OCI-LY7 (cell line): ENCODE measurements around the gene FIBIN.

ENCODE experiments used
- CTCF ChIP-seq: fragments of 200-600 bp; sonication (generic); conservative IDR thresholded peaks from 2 replicates; pipeline ENCODE4 v1.5.1; 2014; ENCODE audit warnings: mild to moderate bottlenecking, antibody characterized with exemption, low read length, moderate library complexity, mixed read lengths
- EZH2phosphoT487 ChIP-seq: fragments of 200-600 bp; sonication (generic); IDR thresholded peaks from 2 replicates; pipeline ENCODE4 v1.6.1; 2018; ENCODE audit warnings: low read depth, borderline replicate concordance, mild to moderate bottlenecking, mixed run types, antibody characterized with exemption, low read length, moderate library complexity, mixed read lengths

DNA sequence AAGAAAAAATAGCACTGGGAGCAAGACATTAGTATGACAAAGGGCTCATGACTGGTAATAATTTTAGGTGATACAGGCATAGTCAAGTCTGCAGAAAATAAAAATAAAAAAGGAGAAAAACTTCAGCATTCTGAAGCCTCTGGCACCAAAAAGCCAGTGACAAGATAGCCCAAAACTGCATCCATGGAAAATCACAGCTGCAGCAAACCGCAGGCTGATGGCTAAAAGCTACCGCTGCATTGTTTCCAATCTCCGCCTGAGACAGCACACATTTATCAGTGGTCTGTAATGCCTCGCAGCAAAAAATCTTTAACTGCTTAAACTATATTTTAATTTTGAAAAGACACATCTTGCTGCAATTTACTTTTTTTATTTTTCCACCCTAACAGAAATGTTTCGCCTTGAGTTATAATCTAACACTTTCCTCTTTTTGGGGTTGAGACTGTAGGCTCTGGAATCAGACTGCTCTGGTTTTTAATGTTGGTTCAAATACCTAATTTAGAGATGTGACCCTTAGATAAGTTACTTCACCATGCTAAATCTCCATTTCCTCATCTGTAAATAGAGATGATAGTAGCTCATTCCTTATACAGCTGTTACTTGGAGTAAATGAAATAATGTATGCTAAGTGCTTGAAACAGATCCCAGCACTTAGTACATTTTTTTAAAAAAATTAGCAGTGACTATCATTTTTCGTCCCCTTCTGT, 42.0 kb upstream of the FIBIN start:
- TF ChIP-seq CTCF (no peak), EZH2phosphoT487 (no peak)
